ENCODE results near the gene ENOSF1.
"Not testable (repeated sequence)": the region's sequence is repeated elsewhere in the genome, so short reads cannot be mapped to it uniquely, and the experiment has no call there.

Gene ENOSF1

GRCh38 chr18:712401-713134 is at the start of gene ENOSF1:
Gene ENOSF1 (minus strand): TSS chr18:712630. CDS start chr18:712587, 43 bp downstream.
- FAIRE-seq: no peak

- FAIRE-seq: not testable (repeated sequence)
These were observed 47.4 kb upstream of the ENOSF1 start for GRCh38 chr18:759864-760263.

GRCh38 chr18:755506-755905 is 43.1 kb upstream of the ENOSF1 start:
- no peak for FAIRE-seq

GRCh38 chr18:754656-755055 is 42.2 kb upstream of the ENOSF1 start:
- no peak for FAIRE-seq

- no peak for FAIRE-seq
These were observed 38.0 kb upstream of the ENOSF1 start for GRCh38 chr18:750456-750855.

- no peak for FAIRE-seq
These were observed 32.6 kb upstream of the ENOSF1 start for GRCh38 chr18:744832-745597.

- peak; percentile 93 for FAIRE-seq
These were observed 29.6 kb upstream of the ENOSF1 start for GRCh38 chr18:741931-742512.

- FAIRE-seq: no peak
These were observed 19.9 kb upstream of the ENOSF1 start for GRCh38 chr18:732371-732770.

GRCh38 chr18:731185-731584 is 18.8 kb upstream of the ENOSF1 start:
- no peak for FAIRE-seq

GRCh38 chr18:730692-731091 is 18.3 kb upstream of the ENOSF1 start:
- no peak for FAIRE-seq

GRCh38 chr18:730120-730519 is 17.7 kb upstream of the ENOSF1 start:
- FAIRE-seq: not testable (repeated sequence)

GRCh38 chr18:725646-726045 is 13.2 kb upstream of the ENOSF1 start:
- no peak for FAIRE-seq

- peak; percentile 58 for FAIRE-seq
These were observed 11.2 kb upstream of the ENOSF1 start for GRCh38 chr18:723541-724080.

GRCh38 chr18:717003-717402 is 4.6 kb upstream of the ENOSF1 start:
- no peak for FAIRE-seq

GRCh38 chr18:715626-716025 is 3.2 kb upstream of the ENOSF1 start:
- FAIRE-seq: no peak

GRCh38 chr18:713135-713490 is 683 bp upstream of the ENOSF1 start:
- FAIRE-seq: no peak

- no peak for FAIRE-seq
These were observed 601 bp downstream of the ENOSF1 start for GRCh38 chr18:711657-712400.

- no peak for FAIRE-seq
These were observed 1.1 kb downstream of the ENOSF1 start for GRCh38 chr18:711310-711656.

- FAIRE-seq: no peak
These were observed 1.8 kb downstream of the ENOSF1 start for GRCh38 chr18:710418-711300.

- FAIRE-seq: no peak
These were observed 2.7 kb downstream of the ENOSF1 start for GRCh38 chr18:709771-710170.

GRCh38 chr18:708096-708495 is 4.3 kb downstream of the ENOSF1 start:
- no peak for FAIRE-seq

- no peak for FAIRE-seq
These were observed 6.0 kb downstream of the ENOSF1 start for GRCh38 chr18:706405-706804.
